Vagina (tissue), 2 donors: ENCODE measurements around the gene TRPV5. TPM values are rescaled to one million over a fixed set of nuclear protein-coding genes. Genes with fewer than 3 reads are reported as not detected.
A peak's percentile ranks its signal among the peaks of the same experiment; 100 is the strongest.

ENCODE experiments used
- DNase-seq, 2 donors: peaks; one replicate each; pipeline ENCODE4 v3.0.0-alpha.2; 2017; ENCODE audit errors: extremely low spot score in 2 of 2
- H3K27ac ChIP-seq: fragments of 200-600 bp; sonication (generic); one replicate; pipeline ENCODE4 v1.5.1; 2019
- H3K27me3 ChIP-seq: fragments of 200-600 bp; sonication (generic); one replicate; pipeline ENCODE4 v1.5.1; 2019
- H3K36me3 ChIP-seq, 2 donors: fragments of 200-600 bp; sonication (generic); one replicate each; pipeline ENCODE4 v1.5.1; 2017 to 2019
- H3K4me1 ChIP-seq: fragments of 200-600 bp; sonication (generic); one replicate; pipeline ENCODE4 v1.5.1; 2019
- H3K4me3 ChIP-seq, 2 donors: fragments of 200-600 bp; sonication (generic); 1 replicate in 1 of 2; 2 replicates in 1 of 2; pipeline ENCODE4 v1.5.1; 2016 to 2019
- H3K9me3 ChIP-seq: fragments of 200-600 bp; sonication (generic); one replicate; pipeline ENCODE4 v1.5.1; 2019
- POLR2A ChIP-seq, 2 donors: fragments of 450-650 bp; IDR thresholded peaks; one replicate each; pipeline ENCODE4 v1.6.1; 2017; ENCODE audit warnings: antibody characterized with exemption in 2 of 2, mild to moderate bottlenecking in 2 of 2, moderate library complexity in 2 of 2
- POLR2AphosphoS5 ChIP-seq, 2 donors: sonication (generic); formaldehyde crosslinking; IDR thresholded peaks; one replicate each; pipeline ENCODE4 v1.9.0; 2017; ENCODE audit warnings: antibody characterized with exemption in 2 of 2, mild to moderate bottlenecking in 2 of 2, low read depth in 1 of 2; ENCODE audit not compliant: insufficient read depth in 1 of 2
- intact Hi-C: fragments of 100-400 bp; cut with DNase I; formaldehyde crosslinking; loops from one replicate; pipeline ENCODE4 v1.15.1; 2023
- total RNA-seq: library from RNA; depleted of rRNA; stranded (reverse); fragments of >200 nt; gene quantifications from one replicate; pipeline ENCODE4 v1.2.3, GENCODE V29; 2016
- TF ChIP-seq, protein P1 (sequence below), 3 experiments: fragments of 450-650 bp in 2 of 3; fragments of 200-600 bp in 1 of 3; sonication (generic) in 1 of 3; IDR thresholded peaks; one replicate each; pipeline ENCODE4 v1.5.1; 2017 to 2019; ENCODE audit warnings: antibody characterized with exemption in 3 of 3, mild to moderate bottlenecking in 2 of 3, moderate library complexity in 2 of 3

The TRPV5 gene
- total RNA-seq, 1 donor from 2014 or later = not detected

- intact Hi-C loops = no loop called here
- H3K27me3 ChIP-seq = no peaks in the 10 kb centered on the region
- no peak overlapping the region for H3K27ac ChIP-seq
- H3K36me3 ChIP-seq = no peaks in the 10 kb centered on the region
- peak in 1 of 2 donors; percentile 64 for DNase-seq
- H3K4me3 ChIP-seq = no peak overlapping the region
- TF ChIP-seq POLR2A (IDR thresholded peaks at IDR 0.05) = no peak
- TF ChIP-seq, protein P1, sequence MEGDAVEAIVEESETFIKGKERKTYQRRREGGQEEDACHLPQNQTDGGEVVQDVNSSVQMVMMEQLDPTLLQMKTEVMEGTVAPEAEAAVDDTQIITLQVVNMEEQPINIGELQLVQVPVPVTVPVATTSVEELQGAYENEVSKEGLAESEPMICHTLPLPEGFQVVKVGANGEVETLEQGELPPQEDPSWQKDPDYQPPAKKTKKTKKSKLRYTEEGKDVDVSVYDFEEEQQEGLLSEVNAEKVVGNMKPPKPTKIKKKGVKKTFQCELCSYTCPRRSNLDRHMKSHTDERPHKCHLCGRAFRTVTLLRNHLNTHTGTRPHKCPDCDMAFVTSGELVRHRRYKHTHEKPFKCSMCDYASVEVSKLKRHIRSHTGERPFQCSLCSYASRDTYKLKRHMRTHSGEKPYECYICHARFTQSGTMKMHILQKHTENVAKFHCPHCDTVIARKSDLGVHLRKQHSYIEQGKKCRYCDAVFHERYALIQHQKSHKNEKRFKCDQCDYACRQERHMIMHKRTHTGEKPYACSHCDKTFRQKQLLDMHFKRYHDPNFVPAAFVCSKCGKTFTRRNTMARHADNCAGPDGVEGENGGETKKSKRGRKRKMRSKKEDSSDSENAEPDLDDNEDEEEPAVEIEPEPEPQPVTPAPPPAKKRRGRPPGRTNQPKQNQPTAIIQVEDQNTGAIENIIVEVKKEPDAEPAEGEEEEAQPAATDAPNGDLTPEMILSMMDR (IDR thresholded peaks at IDR 0.05) = no peak
- TF ChIP-seq POLR2AphosphoS5 (IDR thresholded peaks at IDR 0.05; ENCODE audit: insufficient read depth in 1 of 2, low read depth in 1 of 2) = no peak
- H3K9me3 ChIP-seq = no peaks in the 10 kb centered on the region
- no peaks in the 10 kb centered on the region for H3K4me1 ChIP-seq
Measured at GRCh38 chr7:142899661-142900060, 33.9 kb downstream of the TRPV5 start.

DNA sequence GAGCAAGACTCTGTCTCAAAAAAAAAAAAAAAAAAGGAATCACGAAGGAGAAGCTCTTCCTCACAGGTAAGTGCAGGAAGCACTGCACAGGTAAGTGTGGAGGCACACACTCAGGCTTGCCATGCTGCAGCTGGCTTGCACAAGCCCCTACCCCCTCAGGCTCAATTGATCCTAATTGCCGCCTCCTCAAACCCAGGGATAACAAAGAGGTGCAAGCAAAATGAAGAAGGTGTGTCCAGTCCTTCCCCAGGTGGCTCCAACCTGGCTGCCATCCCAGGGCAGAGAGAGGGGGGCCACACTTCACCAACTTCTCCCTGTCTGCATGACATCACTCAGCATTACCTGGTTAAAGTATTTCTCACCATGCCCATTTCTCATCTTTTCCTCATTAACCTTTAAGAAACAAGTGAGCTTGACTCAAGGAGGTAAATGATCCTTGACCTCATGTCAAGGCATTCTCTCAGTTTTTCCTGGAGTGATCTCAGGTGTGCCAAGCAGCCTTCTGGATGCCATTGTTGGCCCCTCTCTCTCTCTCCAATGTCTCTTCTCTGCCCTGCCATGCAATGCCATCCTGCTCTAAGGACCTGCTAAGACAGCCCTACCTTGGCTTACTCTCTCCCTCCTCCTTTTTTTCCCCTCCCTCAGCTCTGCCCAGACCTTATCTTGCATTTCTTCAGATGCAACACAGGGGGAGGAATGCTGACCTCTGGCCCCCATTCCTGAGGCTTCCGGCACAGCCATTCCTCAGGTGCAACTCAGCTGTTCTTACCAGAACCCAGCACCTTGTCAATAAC, 35.0 kb downstream of the TRPV5 start:
- H3K9me3 ChIP-seq = no peaks in the 10 kb centered on the region
- DNase-seq = peak; percentile 43 to 72
- TF ChIP-seq POLR2AphosphoS5 (IDR thresholded peaks at IDR 0.05; ENCODE audit: insufficient read depth in 1 of 2, low read depth in 1 of 2) = no peak
- TF ChIP-seq, protein P1 (IDR thresholded peaks at IDR 0.05) = no peak
- TF ChIP-seq POLR2A (IDR thresholded peaks at IDR 0.05) = no peak
- no peak overlapping the region for H3K27ac ChIP-seq
- H3K4me1 ChIP-seq = no peaks in the 10 kb centered on the region
- H3K36me3 ChIP-seq = no peaks in the 10 kb centered on the region
- H3K27me3 ChIP-seq = no peaks in the 10 kb centered on the region
- intact Hi-C loops = no loop called here
- no peak overlapping the region for H3K4me3 ChIP-seq

- intact Hi-C loops = no loop called here
- H3K27me3 ChIP-seq = no peaks in the 10 kb centered on the region
- no peaks in the 10 kb centered on the region for H3K9me3 ChIP-seq
- H3K27ac ChIP-seq = no peak overlapping the region
- no peak for TF ChIP-seq POLR2AphosphoS5 (IDR thresholded peaks at IDR 0.05; ENCODE audit: insufficient read depth in 1 of 2, low read depth in 1 of 2)
- TF ChIP-seq, protein P1 (IDR thresholded peaks at IDR 0.05) = no peak
- TF ChIP-seq POLR2A (IDR thresholded peaks at IDR 0.05) = no peak
- DNase-seq = peak; percentile 67 to 87
- H3K36me3 ChIP-seq = no peaks in the 10 kb centered on the region
- H3K4me3 ChIP-seq = no peak overlapping the region
- H3K4me1 ChIP-seq = no peaks in the 10 kb centered on the region
Measured at GRCh38 chr7:142897691-142898090, 35.9 kb downstream of the TRPV5 start.

DNA sequence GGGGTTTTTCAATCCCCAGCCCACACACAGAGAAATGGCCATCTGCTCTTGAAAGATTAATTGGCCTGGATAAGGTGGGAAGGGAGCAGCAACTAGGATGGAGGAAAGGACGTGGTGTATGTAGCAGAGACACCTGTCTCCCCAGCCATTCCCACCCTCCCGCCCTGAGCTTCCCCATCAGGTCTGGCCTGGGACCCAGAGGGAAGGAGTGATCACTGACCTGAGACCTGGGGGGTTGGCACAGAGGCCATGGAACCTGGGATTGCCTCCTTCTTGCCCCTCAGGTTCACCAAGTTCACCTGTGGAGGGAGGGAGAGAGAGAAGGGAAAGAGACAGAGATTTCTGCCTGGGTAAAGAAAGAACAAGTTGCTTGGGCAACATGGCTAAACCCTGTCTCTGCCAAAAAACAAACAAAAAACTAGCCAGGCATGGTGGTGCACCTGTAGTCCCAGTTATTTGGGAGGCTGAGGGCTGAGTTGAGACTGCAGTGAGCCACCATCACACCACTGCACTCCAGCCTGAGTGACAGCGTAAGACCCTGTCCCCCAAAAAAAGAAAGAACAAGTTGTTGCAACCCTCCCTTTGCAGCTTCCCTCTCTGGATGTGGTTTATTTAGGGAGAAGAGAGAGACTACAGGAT, 36.7 kb downstream of the TRPV5 start:
- intact Hi-C loops = no loop called here
- no peaks in the 10 kb centered on the region for H3K4me1 ChIP-seq
- no peaks in the 10 kb centered on the region for H3K36me3 ChIP-seq
- H3K27ac ChIP-seq = no peak overlapping the region
- H3K4me3 ChIP-seq = no peak overlapping the region
- no peaks in the 10 kb centered on the region for H3K9me3 ChIP-seq
- H3K27me3 ChIP-seq = no peaks in the 10 kb centered on the region
- TF ChIP-seq, protein P1 (IDR thresholded peaks at IDR 0.05) = no peak
- TF ChIP-seq POLR2A (IDR thresholded peaks at IDR 0.05) (no peak), POLR2AphosphoS5 (IDR thresholded peaks at IDR 0.05; ENCODE audit: insufficient read depth in 1 of 2, low read depth in 1 of 2) (no peak)
- DNase-seq = peak; percentile 64 to 79

DNA sequence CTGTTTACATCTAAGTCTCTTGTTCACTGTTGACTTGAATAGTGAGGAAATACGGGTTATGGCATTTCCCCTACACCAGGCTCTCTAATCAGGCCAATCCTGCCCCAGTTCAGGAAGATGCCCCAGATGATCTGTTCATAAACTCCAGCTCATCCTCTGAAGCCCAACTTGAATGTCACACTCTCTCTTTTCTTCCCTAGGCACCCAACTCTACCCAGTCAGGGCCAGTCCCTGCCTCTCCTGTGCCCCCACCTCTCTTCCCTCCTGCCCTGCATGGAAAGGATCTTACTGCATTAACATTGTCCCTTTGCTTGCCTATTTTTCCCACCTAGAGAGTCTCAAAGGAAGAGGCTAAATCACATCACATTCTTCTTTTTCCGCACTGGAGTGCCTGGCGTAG, 37.4 kb downstream of the TRPV5 start:
- no peak for TF ChIP-seq POLR2A (IDR thresholded peaks at IDR 0.05)
- TF ChIP-seq, protein P1 (IDR thresholded peaks at IDR 0.05) = no peak
- no peak for TF ChIP-seq POLR2AphosphoS5 (IDR thresholded peaks at IDR 0.05; ENCODE audit: insufficient read depth in 1 of 2, low read depth in 1 of 2)
- intact Hi-C loops = no loop called here
- H3K27me3 ChIP-seq = no peaks in the 10 kb centered on the region
- H3K27ac ChIP-seq = no peak overlapping the region
- no peaks in the 10 kb centered on the region for H3K36me3 ChIP-seq
- DNase-seq = peak in 1 of 2 donors; percentile 62
- no peak overlapping the region for H3K4me3 ChIP-seq
- no peaks in the 10 kb centered on the region for H3K9me3 ChIP-seq
- no peaks in the 10 kb centered on the region for H3K4me1 ChIP-seq
